ENCODE results near the gene RPUSD3.

DNA sequence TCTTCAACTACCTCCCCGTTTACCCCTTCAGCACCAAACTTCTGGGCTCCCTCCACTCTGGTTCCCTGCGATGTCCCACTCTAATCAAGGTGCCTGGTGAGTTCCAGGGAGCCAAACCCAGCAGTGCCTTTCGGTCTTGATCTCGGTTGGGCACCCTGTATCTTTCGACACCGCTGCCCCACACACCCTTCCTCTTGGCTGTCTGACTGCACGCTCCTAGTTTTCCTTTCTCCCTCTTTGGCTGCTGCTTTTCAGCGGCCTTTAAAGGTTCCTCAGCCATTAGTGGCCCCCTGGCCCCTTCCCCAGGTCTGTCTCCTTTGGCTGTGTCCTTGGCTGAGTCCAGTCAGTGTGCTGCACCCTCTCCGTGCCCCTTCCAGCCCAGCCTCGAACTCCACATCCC, 33.0 kb downstream of the RPUSD3 start:
- no peak for TF ChIP-seq PHF20 (IDR thresholded peaks at IDR 0.05; ENCODE audit: partially characterized antibody)
- TF ChIP-seq, protein P1, sequence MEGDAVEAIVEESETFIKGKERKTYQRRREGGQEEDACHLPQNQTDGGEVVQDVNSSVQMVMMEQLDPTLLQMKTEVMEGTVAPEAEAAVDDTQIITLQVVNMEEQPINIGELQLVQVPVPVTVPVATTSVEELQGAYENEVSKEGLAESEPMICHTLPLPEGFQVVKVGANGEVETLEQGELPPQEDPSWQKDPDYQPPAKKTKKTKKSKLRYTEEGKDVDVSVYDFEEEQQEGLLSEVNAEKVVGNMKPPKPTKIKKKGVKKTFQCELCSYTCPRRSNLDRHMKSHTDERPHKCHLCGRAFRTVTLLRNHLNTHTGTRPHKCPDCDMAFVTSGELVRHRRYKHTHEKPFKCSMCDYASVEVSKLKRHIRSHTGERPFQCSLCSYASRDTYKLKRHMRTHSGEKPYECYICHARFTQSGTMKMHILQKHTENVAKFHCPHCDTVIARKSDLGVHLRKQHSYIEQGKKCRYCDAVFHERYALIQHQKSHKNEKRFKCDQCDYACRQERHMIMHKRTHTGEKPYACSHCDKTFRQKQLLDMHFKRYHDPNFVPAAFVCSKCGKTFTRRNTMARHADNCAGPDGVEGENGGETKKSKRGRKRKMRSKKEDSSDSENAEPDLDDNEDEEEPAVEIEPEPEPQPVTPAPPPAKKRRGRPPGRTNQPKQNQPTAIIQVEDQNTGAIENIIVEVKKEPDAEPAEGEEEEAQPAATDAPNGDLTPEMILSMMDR (IDR thresholded peaks at IDR 0.05 in 2 of 3, conservative IDR thresholded peaks at IDR 0.05 in 1 of 3; ENCODE audit: insufficient read depth in 2 of 3, low read depth in 1 of 3, low read length in 3 of 3) = no peak
- TF ChIP-seq SP2 (IDR thresholded peaks at IDR 0.05; ENCODE audit: extremely low read depth, low read depth, low read length, poor library complexity, severe bottlenecking) = no peak
- TF ChIP-seq, protein P2, sequence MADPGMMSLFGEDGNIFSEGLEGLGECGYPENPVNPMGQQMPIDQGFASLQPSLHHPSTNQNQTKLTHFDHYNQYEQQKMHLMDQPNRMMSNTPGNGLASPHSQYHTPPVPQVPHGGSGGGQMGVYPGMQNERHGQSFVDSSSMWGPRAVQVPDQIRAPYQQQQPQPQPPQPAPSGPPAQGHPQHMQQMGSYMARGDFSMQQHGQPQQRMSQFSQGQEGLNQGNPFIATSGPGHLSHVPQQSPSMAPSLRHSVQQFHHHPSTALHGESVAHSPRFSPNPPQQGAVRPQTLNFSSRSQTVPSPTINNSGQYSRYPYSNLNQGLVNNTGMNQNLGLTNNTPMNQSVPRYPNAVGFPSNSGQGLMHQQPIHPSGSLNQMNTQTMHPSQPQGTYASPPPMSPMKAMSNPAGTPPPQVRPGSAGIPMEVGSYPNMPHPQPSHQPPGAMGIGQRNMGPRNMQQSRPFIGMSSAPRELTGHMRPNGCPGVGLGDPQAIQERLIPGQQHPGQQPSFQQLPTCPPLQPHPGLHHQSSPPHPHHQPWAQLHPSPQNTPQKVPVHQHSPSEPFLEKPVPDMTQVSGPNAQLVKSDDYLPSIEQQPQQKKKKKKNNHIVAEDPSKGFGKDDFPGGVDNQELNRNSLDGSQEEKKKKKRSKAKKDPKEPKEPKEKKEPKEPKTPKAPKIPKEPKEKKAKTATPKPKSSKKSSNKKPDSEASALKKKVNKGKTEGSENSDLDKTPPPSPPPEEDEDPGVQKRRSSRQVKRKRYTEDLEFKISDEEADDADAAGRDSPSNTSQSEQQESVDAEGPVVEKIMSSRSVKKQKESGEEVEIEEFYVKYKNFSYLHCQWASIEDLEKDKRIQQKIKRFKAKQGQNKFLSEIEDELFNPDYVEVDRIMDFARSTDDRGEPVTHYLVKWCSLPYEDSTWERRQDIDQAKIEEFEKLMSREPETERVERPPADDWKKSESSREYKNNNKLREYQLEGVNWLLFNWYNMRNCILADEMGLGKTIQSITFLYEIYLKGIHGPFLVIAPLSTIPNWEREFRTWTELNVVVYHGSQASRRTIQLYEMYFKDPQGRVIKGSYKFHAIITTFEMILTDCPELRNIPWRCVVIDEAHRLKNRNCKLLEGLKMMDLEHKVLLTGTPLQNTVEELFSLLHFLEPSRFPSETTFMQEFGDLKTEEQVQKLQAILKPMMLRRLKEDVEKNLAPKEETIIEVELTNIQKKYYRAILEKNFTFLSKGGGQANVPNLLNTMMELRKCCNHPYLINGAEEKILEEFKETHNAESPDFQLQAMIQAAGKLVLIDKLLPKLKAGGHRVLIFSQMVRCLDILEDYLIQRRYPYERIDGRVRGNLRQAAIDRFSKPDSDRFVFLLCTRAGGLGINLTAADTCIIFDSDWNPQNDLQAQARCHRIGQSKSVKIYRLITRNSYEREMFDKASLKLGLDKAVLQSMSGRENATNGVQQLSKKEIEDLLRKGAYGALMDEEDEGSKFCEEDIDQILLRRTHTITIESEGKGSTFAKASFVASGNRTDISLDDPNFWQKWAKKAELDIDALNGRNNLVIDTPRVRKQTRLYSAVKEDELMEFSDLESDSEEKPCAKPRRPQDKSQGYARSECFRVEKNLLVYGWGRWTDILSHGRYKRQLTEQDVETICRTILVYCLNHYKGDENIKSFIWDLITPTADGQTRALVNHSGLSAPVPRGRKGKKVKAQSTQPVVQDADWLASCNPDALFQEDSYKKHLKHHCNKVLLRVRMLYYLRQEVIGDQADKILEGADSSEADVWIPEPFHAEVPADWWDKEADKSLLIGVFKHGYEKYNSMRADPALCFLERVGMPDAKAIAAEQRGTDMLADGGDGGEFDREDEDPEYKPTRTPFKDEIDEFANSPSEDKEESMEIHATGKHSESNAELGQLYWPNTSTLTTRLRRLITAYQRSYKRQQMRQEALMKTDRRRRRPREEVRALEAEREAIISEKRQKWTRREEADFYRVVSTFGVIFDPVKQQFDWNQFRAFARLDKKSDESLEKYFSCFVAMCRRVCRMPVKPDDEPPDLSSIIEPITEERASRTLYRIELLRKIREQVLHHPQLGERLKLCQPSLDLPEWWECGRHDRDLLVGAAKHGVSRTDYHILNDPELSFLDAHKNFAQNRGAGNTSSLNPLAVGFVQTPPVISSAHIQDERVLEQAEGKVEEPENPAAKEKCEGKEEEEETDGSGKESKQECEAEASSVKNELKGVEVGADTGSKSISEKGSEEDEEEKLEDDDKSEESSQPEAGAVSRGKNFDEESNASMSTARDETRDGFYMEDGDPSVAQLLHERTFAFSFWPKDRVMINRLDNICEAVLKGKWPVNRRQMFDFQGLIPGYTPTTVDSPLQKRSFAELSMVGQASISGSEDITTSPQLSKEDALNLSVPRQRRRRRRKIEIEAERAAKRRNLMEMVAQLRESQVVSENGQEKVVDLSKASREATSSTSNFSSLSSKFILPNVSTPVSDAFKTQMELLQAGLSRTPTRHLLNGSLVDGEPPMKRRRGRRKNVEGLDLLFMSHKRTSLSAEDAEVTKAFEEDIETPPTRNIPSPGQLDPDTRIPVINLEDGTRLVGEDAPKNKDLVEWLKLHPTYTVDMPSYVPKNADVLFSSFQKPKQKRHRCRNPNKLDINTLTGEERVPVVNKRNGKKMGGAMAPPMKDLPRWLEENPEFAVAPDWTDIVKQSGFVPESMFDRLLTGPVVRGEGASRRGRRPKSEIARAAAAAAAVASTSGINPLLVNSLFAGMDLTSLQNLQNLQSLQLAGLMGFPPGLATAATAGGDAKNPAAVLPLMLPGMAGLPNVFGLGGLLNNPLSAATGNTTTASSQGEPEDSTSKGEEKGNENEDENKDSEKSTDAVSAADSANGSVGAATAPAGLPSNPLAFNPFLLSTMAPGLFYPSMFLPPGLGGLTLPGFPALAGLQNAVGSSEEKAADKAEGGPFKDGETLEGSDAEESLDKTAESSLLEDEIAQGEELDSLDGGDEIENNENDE (IDR thresholded peaks at IDR 0.05; ENCODE audit: low read depth, low read length) = no peak
- TF ChIP-seq, protein P3, sequence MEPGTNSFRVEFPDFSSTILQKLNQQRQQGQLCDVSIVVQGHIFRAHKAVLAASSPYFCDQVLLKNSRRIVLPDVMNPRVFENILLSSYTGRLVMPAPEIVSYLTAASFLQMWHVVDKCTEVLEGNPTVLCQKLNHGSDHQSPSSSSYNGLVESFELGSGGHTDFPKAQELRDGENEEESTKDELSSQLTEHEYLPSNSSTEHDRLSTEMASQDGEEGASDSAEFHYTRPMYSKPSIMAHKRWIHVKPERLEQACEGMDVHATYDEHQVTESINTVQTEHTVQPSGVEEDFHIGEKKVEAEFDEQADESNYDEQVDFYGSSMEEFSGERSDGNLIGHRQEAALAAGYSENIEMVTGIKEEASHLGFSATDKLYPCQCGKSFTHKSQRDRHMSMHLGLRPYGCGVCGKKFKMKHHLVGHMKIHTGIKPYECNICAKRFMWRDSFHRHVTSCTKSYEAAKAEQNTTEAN (CRISPR knock-in tag; IDR thresholded peaks at IDR 0.05) = no peak
- TF ChIP-seq ZNF274 (IDR thresholded peaks at IDR 0.05; ENCODE audit: borderline replicate concordance, low read depth, low read length) = no peak
- TF ChIP-seq, protein P4, sequence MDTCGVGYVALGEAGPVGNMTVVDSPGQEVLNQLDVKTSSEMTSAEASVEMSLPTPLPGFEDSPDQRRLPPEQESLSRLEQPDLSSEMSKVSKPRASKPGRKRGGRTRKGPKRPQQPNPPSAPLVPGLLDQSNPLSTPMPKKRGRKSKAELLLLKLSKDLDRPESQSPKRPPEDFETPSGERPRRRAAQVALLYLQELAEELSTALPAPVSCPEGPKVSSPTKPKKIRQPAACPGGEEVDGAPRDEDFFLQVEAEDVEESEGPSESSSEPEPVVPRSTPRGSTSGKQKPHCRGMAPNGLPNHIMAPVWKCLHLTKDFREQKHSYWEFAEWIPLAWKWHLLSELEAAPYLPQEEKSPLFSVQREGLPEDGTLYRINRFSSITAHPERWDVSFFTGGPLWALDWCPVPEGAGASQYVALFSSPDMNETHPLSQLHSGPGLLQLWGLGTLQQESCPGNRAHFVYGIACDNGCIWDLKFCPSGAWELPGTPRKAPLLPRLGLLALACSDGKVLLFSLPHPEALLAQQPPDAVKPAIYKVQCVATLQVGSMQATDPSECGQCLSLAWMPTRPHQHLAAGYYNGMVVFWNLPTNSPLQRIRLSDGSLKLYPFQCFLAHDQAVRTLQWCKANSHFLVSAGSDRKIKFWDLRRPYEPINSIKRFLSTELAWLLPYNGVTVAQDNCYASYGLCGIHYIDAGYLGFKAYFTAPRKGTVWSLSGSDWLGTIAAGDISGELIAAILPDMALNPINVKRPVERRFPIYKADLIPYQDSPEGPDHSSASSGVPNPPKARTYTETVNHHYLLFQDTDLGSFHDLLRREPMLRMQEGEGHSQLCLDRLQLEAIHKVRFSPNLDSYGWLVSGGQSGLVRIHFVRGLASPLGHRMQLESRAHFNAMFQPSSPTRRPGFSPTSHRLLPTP (IDR thresholded peaks at IDR 0.05; ENCODE audit: borderline replicate concordance, extremely low read depth, insufficient read length) = no peak
- TF ChIP-seq, protein P5, sequence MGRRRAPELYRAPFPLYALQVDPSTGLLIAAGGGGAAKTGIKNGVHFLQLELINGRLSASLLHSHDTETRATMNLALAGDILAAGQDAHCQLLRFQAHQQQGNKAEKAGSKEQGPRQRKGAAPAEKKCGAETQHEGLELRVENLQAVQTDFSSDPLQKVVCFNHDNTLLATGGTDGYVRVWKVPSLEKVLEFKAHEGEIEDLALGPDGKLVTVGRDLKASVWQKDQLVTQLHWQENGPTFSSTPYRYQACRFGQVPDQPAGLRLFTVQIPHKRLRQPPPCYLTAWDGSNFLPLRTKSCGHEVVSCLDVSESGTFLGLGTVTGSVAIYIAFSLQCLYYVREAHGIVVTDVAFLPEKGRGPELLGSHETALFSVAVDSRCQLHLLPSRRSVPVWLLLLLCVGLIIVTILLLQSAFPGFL (CRISPR knock-in tag; IDR thresholded peaks at IDR 0.05) = no peak
- TF ChIP-seq ARID2 (IDR thresholded peaks at IDR 0.05) = no peak
- 0 out of 2 replicates have a peak, but pooled peaks have one; percentile 6 for TF ChIP-seq POLR2A (conservative IDR thresholded peaks at IDR 0.05)
- no peak for TF ChIP-seq YY1 (IDR thresholded peaks at IDR 0.05; ENCODE audit: borderline replicate concordance in 1 of 3, control insufficient read depth in 1 of 3, extremely low read depth in 1 of 3, insufficient read depth in 3 of 3, insufficient read length in 1 of 3, insufficient replicate concordance in 2 of 3, low read depth in 1 of 3, low read length in 2 of 3)
- no peak for TF ChIP-seq TCF7L2 (IDR thresholded peaks at IDR 0.05; ENCODE audit: low read depth, low read length)
- no peak for TF ChIP-seq FOXM1 (IDR thresholded peaks at IDR 0.05; ENCODE audit: low read depth)
- no peak for TF ChIP-seq FOXM1 (CRISPR knock-in tag; IDR thresholded peaks at IDR 0.05; ENCODE audit: low read depth)
- TF ChIP-seq ZNF830 (CRISPR knock-in tag; IDR thresholded peaks at IDR 0.05) = no peak

Measured in K562 (cell line).